GM18499 (cell line): ENCODE measurements around the gene PCSK9.
"Not testable (repeated sequence)": the region's sequence is repeated elsewhere in the genome, so short reads cannot be mapped to it uniquely, and the experiment has no call there.

ENCODE experiments used
- ATAC-seq: cut with Tn5 transposase; IDR thresholded peaks from one replicate; pipeline ENCODE4 v1.9.1; 2021; ENCODE audit warnings: moderate number of reproducible peaks; ENCODE audit not compliant: insufficient read depth, unreplicated experiment

Gene PCSK9

GRCh38 chr1:55071477-55071876, 32.1 kb downstream of the PCSK9 start:
- no peak for ATAC-seq

DNA sequence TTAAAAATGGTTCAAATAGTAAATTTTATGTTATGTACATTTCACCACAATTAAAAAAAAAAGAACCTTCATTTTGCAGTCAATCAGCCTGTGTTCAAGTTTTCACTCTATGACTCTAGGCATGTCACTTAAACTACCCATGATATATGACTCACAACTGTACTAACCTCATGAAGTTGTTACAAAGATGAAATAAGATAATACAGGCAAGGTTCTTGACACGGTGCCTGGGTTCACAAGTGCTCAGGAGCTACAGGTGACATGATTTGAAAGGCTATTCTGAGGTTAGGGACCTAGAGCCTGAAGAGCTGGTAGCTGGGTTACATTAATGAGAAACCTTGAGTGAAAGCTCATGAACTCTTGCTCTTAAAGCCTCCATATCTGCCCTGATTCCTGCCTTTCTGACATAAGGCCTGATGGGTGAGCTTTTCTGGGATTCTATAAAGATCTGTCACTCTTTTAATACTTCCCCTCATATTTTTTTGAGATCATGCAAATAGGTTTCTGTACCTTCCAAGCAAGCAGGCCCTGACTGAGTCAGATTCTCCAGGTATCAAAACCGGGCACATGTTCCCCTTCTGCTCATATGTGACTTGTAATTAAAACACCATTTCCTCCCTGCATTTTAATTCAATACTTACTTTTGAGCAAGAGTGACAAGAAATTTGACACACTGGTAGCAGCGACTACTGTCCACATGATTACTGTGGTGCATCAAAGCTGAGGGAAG, 34.0 kb downstream of the PCSK9 start:
- no peak for ATAC-seq

GRCh38 chr1:55074455-55074854, 35.1 kb downstream of the PCSK9 start:
- ATAC-seq: no peak

DNA sequence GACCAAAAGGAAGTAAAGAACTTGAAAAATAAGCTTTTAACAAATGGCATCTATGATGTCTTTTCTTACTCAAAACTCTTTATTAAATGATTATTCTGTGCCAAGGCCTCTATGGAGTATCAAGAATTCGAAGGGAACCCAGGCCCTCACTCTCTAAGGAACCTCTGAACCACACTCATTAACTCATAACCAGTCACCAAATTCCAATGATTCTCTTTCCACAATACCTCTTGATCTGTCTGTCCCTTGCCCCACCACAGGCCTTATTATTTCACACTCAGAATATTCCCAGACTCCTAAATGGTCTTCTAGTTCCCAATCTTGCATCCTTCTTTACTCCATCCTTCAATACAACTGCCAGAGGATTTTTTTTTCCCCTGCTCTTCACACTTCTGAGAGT, 37.0 kb downstream of the PCSK9 start:
- ATAC-seq: no peak

DNA sequence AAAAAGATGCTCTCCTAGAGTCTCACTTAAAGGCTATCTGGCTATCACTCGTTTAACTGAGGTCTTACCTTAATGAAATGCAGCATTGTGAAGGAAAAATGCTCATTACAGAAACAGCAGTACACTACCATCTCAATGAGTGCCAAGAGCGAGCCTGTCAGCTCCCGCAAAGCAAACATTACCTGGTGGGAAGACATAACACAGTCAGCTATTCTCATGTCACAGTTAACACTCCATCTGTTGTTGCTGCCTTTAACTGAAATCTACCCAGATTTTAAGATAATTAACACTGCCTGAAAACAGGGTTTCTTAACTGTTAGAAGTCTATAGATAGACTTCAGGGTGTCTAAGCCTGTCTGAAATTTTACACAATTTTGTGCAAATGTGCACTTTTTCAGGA, 39.1 kb downstream of the PCSK9 start:
- no peak for ATAC-seq

DNA sequence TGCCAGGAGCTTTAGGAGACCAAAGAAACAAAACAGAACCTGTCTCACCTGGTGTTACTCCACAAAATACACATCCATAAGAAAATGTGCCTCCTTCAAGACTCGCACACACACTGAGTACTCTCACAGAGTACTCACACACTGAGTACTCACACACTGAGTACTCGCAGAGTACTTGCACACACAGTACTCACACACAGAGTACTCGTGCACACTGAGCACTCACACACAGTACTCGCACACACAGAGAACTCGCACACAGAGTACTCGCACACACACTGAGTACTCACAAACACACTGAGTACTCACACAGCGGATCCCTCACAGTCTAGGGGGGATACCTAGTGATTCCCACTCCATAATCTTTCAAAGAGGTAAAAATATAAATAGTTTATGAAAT, 40.3 kb downstream of the PCSK9 start:
- ATAC-seq: no peak

GRCh38 chr1:55081188-55081904, 42.0 kb downstream of the PCSK9 start:
- ATAC-seq: no peak

- ATAC-seq: no peak
Observed at GRCh38 chr1:55081905-55082296, 42.6 kb downstream of the PCSK9 start.

DNA sequence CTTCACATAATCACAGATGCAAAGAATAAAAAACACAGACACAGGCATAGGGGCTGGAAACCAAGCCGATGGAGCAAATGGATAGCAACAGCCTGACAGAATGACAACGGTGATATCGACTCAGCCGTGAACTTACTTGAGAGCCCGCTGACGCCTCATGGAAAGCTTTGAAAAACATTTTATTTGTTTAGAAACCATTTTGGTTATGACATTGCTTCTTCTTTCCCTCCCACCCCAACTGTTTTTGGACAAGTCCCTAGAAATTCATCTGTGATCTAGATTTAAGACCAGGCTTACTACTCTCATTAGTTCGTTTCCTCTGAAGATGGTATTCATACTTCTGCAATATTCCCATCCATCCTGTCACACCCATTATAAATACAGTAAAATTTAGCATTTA, 44.9 kb downstream of the PCSK9 start:
- ATAC-seq: no peak

DNA sequence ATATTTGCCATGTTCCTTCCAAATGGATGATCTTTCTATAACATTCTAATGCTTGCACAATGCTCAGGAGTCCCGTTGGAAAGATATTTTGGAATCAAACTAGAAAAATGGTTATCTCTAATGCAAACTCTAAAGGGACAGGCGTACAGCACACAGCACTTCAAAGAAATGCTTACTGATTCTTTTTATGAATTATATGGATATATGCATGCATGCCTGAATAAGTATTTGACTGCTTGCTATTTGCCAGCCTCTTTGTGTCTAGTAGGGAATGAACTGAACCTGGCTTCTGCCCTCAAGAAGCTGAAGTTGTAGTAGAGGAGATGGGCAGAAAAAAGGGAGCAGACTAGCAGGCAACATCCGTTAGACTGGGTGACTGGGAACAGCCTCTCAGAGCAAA, 48.1 kb downstream of the PCSK9 start:
- ATAC-seq: no peak

DNA sequence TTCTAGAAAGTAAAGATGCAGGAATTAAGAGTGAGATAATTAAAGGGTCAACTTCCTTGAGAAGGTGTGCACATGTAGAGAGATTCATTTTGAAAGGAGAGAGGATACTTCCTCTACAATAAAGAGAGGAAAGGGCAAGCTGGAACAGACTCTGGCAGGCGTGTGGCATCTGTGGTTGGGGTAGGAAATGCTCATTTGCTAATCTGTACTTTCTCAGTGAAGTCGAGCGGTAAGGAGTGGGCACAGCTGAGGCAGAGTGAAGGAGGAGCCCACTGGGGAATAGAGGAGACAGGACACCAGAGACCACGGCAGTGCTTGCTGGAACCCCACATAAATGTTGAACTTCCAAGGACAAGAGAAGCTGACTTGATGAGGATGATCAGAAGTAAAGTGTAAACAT, 49.1 kb downstream of the PCSK9 start:
- no peak for ATAC-seq

DNA sequence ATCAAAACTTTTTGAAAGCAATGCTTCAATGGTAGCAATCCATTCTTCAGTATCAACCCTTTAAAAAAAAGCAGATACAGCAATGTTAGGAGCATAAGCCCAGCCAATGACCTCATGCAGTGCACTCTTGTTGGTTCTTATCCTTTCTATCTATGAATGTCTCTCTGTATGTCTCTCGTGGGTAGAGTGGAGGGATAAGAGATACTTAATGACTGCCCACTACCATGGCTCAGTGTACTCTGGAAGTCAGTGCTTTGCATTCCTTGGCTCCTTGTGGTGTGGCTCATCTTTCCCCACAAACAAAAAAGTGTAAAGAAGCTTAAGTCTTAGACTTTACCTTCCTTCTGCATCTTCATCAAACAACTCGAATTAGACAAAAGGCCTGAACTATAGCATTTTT, 50.3 kb downstream of the PCSK9 start:
- no peak for ATAC-seq

- no peak for ATAC-seq
Observed at GRCh38 chr1:55092475-55092874, 53.1 kb downstream of the PCSK9 start.

DNA sequence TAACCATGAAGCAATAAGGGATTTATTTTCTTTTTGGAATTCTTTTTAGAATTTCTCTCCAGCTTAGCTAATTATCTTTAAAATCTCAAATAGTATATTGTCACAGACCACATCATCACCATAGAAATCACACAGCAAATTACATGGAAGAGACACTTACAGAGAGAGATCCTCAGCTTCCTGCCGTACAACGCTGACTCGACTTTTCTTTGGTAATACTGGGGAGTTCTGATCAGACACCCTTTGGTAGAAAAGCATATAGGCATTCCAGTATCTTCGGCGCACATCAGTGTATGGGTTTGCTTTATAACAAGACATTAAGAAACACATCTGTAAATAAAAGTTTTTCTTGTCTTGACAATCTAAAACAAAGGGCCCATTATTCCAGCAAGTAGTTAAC, 55.7 kb downstream of the PCSK9 start:
- ATAC-seq: no peak

GRCh38 chr1:55103891-55104290, 64.5 kb downstream of the PCSK9 start:
- no peak for ATAC-seq

- no peak for ATAC-seq
Observed at GRCh38 chr1:55107101-55107500, 67.8 kb downstream of the PCSK9 start.

DNA sequence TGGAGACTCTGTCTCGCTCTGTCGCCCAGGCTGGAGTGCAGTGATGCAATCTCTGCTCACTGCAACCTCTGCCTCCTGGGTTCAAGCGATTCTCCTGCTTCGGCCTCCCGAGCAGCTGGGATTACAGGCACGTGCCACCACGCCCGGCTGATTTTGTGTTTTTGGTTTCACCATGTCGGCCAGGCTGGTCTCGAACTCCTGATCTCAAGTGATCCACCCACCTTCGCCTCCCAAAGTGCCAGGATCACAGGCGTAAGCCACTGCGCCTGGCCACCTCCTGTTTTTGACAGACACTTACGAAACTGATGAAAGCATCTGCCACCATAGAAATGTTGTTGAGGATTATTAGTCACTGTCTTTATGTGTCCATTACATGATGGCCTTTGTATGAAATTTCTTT, 69.7 kb downstream of the PCSK9 start:
- ATAC-seq: not testable (repeated sequence)
